ENCODE measurements around the gene TUBB.
"Not testable (repeated sequence)": the region's sequence is repeated elsewhere in the genome, so short reads cannot be mapped to it uniquely, and the experiment has no call there.

- not testable (repeated sequence) for TF ChIP-seq CTCF (conservative IDR thresholded peaks at IDR 0.05; ENCODE audit: low read length); EZH2phosphoT487 (IDR thresholded peaks at IDR 0.05; ENCODE audit: borderline replicate concordance)
Measured at GRCh38 chr6:30722025-30722279, 1.8 kb downstream of the TUBB start.

Measured in Loucy (cell line).